CD4-positive, alpha-beta T cell (primary cell): ENCODE measurements around the gene CABLES2. TPM values are rescaled to one million over a fixed set of nuclear protein-coding genes. Genes with fewer than 3 reads are reported as not detected.

Experiments used
- ATAC-seq: fragments of 200-7000 bp; cut with Tn5 transposase; one replicate; pipeline ENCODE4 v1.10.0; 2022; ENCODE audit warnings: mild to moderate bottlenecking; ENCODE audit not compliant: poor library complexity
- CTCF ChIA-PET: fragments of 350-600 bp; sonication (Branson Sonifier 250); formaldehyde crosslinking; loops from one replicate; lab custom pipeline; 2021; ENCODE audit warnings: antibody characterized with exemption, inconsistent platforms; lab: Charles Lee
- POLR2A ChIA-PET: fragments of 350-600 bp; sonication (Branson Sonifier 250); formaldehyde crosslinking; loops from one replicate; lab custom pipeline; 2021; ENCODE audit warnings: antibody characterized with exemption, inconsistent platforms; lab: Charles Lee
- DNase-seq, 14 experiments: peaks; one replicate each; pipeline ENCODE4 v3.0.0-alpha.2; 2013 to 2020; ENCODE audit warnings: mixed read lengths in 2 of 14
- H3K27ac ChIP-seq, 2 donors: one replicate each; pipeline versions ENCODE4 v1.5.1 to v1.7.0; 2013; ENCODE audit warnings: low read length in 2 of 2, low read depth in 1 of 2, mild to moderate bottlenecking in 1 of 2
- H3K27me3 ChIP-seq, 2 experiments: 1 replicate in 1 of 2; 2 replicates in 1 of 2; pipeline versions ENCODE4 v1.6.1 to v1.7.0; 2013; ENCODE audit warnings: low read length in 2 of 2, control low read depth in 1 of 2, mild to moderate bottlenecking in 1 of 2, moderate library complexity in 1 of 2; ENCODE audit not compliant: insufficient read depth in 2 of 2, control insufficient read depth in 1 of 2
- H3K36me3 ChIP-seq: one replicate; pipeline ENCODE4 v1.6.1; 2013; ENCODE audit warnings: low read length, control low read depth; ENCODE audit not compliant: insufficient read depth
- H3K4me1 ChIP-seq: one replicate; pipeline ENCODE4 v1.6.1; 2013; ENCODE audit warnings: low read length, control low read depth; ENCODE audit not compliant: insufficient read depth
- H3K4me3 ChIP-seq: one replicate; pipeline ENCODE4 v1.5.1; 2013; ENCODE audit warnings: mild to moderate bottlenecking, low read length, moderate library complexity
- H3K9me3 ChIP-seq, 2 experiments: 1 replicate in 1 of 2; 2 replicates in 1 of 2; pipeline versions ENCODE4 v1.6.1 to v1.7.0; 2013; ENCODE audit warnings: low read length in 2 of 2, mild to moderate bottlenecking in 2 of 2, control low read depth in 1 of 2, moderate library complexity in 1 of 2; ENCODE audit not compliant: control insufficient read depth in 1 of 2, insufficient read depth in 1 of 2
- H3K27ac Mint-ChIP-seq: one replicate; pipeline ENCODE4 v1.8.0; 2020; ENCODE audit warnings: mixed read lengths
- H3K27me3 Mint-ChIP-seq: one replicate; pipeline ENCODE4 v1.8.0; 2021; ENCODE audit warnings: mixed read lengths
- H3K36me3 Mint-ChIP-seq: one replicate; pipeline ENCODE4 v1.8.0; 2021; ENCODE audit warnings: low read depth, mixed read lengths
- H3K4me1 Mint-ChIP-seq: one replicate; pipeline ENCODE4 v1.8.0; 2021; ENCODE audit warnings: low read depth, mixed read lengths
- H3K4me3 Mint-ChIP-seq: one replicate; pipeline ENCODE4 v1.8.0; 2020; ENCODE audit warnings: mild to moderate bottlenecking, mixed read lengths
- H3K9me3 Mint-ChIP-seq: one replicate; pipeline ENCODE4 v1.8.0; 2020; ENCODE audit warnings: mixed read lengths
- intact Hi-C, 2 experiments: fragments of 100-400 bp; cut with DNase I in 1 of 2; cut with micrococcal nuclease in 1 of 2; formaldehyde crosslinking; loops; one replicate each; pipeline versions ENCODE4 v1.15.1 to v1.9.0; 2023 to 2025; cut with DNase I, micrococcal nuclease
- total RNA-seq, 174 experiments: library from RNA in 2 of 174; stranded (reverse) in 2 of 174; gene quantifications; one replicate each; pipeline ENCODE4 v1.2.3 and lab custom pipeline; 2021 to 2026
- TF ChIP-seq, protein P1 (sequence below): fragments of 200-600 bp; IDR thresholded peaks from one replicate; pipeline ENCODE4 v1.8.0; 2022; ENCODE audit warnings: antibody characterized with exemption, mild to moderate bottlenecking

CABLES2 gene
- total RNA-seq, 2 experiments from 2014 or later, result 4.4 TPM

DNA sequence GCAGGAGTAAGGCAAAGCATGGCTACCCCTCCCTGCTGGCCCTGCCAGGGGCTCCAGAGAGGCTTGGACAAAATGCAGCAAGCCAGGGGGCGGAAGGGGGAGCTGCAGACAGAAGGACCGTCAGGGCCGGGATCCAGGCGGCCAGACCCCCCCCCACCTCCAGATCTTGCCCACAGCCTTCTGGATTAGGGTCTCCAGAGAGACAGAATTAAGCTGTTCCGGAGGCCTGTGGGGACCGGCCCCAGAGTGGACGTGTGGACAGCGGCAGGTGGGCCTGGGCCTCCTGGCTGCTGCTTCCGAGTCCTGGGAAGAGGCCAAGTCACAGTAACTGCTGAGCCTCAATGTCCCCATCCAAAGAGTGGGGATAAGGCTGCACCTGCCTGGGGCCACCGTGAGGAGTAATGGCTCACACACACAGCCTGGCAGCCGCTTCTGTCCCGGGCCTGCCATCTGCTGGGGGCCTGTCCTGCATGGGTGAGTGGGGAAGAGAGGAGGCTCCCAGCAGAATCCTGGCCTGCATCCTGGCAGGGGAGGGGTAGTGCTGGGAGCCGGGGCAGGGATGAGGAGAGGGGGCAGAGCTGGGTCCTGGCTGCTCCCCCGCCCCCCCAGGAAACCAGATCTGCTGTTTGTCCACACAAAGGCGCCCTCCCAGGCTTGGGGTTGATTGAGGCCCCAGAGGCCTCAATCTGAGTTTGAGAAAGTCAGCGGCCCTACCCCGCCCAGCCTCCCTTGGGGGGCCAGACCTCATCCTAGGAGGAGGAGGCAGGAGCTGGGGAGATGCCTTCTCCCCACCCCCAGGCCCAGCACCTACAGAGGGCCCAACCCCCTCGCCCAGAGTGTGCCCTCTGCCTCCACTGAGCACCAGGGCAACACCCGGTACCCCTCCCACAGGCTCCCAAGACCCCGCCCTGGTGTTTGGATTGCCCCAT lies 43.8 kb downstream of the CABLES2 start:
- peaks cover under 1% of the 10 kb centered on the region for H3K4me1 Mint-ChIP-seq
- Histone ChIP-seq H3K4me1 (peaks cover 21% of the 10 kb centered on the region), H3K27me3 (peaks cover 26 to 31% of the 10 kb centered on the region in 2 experiments), H3K4me3 (no peak overlapping the region), H3K9me3 (peaks cover 0 to 16% of the 10 kb centered on the region in 2 experiments), H3K27ac (no peak overlapping the region), H3K36me3 (no peaks in the 10 kb centered on the region)
- ATAC-seq (no peak), DNase-seq (no peak)
- POLR2A ChIA-PET, result no interaction called here
- H3K27ac Mint-ChIP-seq, result no peak overlapping the region
- TF ChIP-seq, protein P1, sequence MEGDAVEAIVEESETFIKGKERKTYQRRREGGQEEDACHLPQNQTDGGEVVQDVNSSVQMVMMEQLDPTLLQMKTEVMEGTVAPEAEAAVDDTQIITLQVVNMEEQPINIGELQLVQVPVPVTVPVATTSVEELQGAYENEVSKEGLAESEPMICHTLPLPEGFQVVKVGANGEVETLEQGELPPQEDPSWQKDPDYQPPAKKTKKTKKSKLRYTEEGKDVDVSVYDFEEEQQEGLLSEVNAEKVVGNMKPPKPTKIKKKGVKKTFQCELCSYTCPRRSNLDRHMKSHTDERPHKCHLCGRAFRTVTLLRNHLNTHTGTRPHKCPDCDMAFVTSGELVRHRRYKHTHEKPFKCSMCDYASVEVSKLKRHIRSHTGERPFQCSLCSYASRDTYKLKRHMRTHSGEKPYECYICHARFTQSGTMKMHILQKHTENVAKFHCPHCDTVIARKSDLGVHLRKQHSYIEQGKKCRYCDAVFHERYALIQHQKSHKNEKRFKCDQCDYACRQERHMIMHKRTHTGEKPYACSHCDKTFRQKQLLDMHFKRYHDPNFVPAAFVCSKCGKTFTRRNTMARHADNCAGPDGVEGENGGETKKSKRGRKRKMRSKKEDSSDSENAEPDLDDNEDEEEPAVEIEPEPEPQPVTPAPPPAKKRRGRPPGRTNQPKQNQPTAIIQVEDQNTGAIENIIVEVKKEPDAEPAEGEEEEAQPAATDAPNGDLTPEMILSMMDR, result no peak
- no peaks in the 10 kb centered on the region for H3K9me3 Mint-ChIP-seq
- no peak overlapping the region for H3K4me3 Mint-ChIP-seq
- H3K27me3 Mint-ChIP-seq, result peaks cover 26% of the 10 kb centered on the region
- CTCF ChIA-PET, result no interaction called here
- intact Hi-C loops, result no loop called here
- no peaks in the 10 kb centered on the region for H3K36me3 Mint-ChIP-seq

GRCh38 chr20:62362590-62362940 lies 44.5 kb downstream of the CABLES2 start:
- peaks cover 0 to 9% of the 10 kb centered on the region in 2 experiments for H3K9me3 ChIP-seq

GRCh38 chr20:62361799-62362589 lies 45.1 kb downstream of the CABLES2 start:
- ATAC-seq, result no peak
- no peaks in the 10 kb centered on the region for H3K4me1 Mint-ChIP-seq
- intact Hi-C loops, result no loop called here

More at GRCh38 chr20:62362590-62362940, 44.5 kb downstream of the CABLES2 start:
- H3K27ac Mint-ChIP-seq, result no peak overlapping the region
- Histone ChIP-seq H3K4me3 (no peak overlapping the region), H3K27me3 (peaks cover 21 to 25% of the 10 kb centered on the region in 2 experiments), H3K4me1 (peaks cover 14% of the 10 kb centered on the region), H3K36me3 (no peaks in the 10 kb centered on the region), H3K27ac (no peak overlapping the region)
- ChIA-PET CTCF (no interaction called here), POLR2A (no interaction called here)
- TF ChIP-seq, protein P1, result no peak
- H3K36me3 Mint-ChIP-seq, result no peaks in the 10 kb centered on the region
- no peaks in the 10 kb centered on the region for H3K9me3 Mint-ChIP-seq
- no peaks in the 10 kb centered on the region for H3K4me1 Mint-ChIP-seq
- intact Hi-C loops, result no loop called here
- ATAC-seq, result no peak
- H3K4me3 Mint-ChIP-seq, result no peak overlapping the region
- peaks cover 19% of the 10 kb centered on the region for H3K27me3 Mint-ChIP-seq
- DNase-seq, result no peak

More at GRCh38 chr20:62361799-62362589, 45.1 kb downstream of the CABLES2 start:
- no peaks in the 10 kb centered on the region for H3K9me3 Mint-ChIP-seq
- H3K27ac Mint-ChIP-seq, result no peak overlapping the region
- H3K36me3 Mint-ChIP-seq, result no peaks in the 10 kb centered on the region
- peaks cover 19 to 24% of the 10 kb centered on the region in 2 experiments for H3K27me3 ChIP-seq
- CTCF ChIA-PET, result no interaction called here
- H3K27me3 Mint-ChIP-seq, result peaks cover 19% of the 10 kb centered on the region
- no peaks in the 10 kb centered on the region for H3K36me3 ChIP-seq
- no peak for DNase-seq
- TF ChIP-seq, protein P1, result no peak
- H3K4me3 ChIP-seq, result no peak overlapping the region
- no peak overlapping the region for H3K27ac ChIP-seq
- H3K9me3 ChIP-seq, result peaks cover 0 to 7% of the 10 kb centered on the region in 2 experiments
- H3K4me1 ChIP-seq, result peaks cover 12% of the 10 kb centered on the region
- POLR2A ChIA-PET, result no interaction called here
- no peak overlapping the region for H3K4me3 Mint-ChIP-seq
